GM10847 (cell line): Measurements from ENCODE around the gene CACNA1A.

Source experiments
- POLR2A ChIP-seq: IDR thresholded peaks from 2 replicates; pipeline ENCODE4 v1.6.1; 2011; ENCODE audit not compliant: insufficient read length; ENCODE audit errors: extremely low read depth

CACNA1A gene

GRCh38 chr19:13256918-13257317, 249.4 kb downstream of the CACNA1A start:
- TF ChIP-seq POLR2A = no peak

GRCh38 chr19:13255719-13256059, 250.6 kb downstream of the CACNA1A start:
- no peak for TF ChIP-seq POLR2A

- no peak for TF ChIP-seq POLR2A
Observed at GRCh38 chr19:13255041-13255718, 251.1 kb downstream of the CACNA1A start.

- no peak for TF ChIP-seq POLR2A
Observed at GRCh38 chr19:13252569-13253335, 253.5 kb downstream of the CACNA1A start.

GRCh38 chr19:13244920-13245319, 261.4 kb downstream of the CACNA1A start:
- no peak for TF ChIP-seq POLR2A

DNA sequence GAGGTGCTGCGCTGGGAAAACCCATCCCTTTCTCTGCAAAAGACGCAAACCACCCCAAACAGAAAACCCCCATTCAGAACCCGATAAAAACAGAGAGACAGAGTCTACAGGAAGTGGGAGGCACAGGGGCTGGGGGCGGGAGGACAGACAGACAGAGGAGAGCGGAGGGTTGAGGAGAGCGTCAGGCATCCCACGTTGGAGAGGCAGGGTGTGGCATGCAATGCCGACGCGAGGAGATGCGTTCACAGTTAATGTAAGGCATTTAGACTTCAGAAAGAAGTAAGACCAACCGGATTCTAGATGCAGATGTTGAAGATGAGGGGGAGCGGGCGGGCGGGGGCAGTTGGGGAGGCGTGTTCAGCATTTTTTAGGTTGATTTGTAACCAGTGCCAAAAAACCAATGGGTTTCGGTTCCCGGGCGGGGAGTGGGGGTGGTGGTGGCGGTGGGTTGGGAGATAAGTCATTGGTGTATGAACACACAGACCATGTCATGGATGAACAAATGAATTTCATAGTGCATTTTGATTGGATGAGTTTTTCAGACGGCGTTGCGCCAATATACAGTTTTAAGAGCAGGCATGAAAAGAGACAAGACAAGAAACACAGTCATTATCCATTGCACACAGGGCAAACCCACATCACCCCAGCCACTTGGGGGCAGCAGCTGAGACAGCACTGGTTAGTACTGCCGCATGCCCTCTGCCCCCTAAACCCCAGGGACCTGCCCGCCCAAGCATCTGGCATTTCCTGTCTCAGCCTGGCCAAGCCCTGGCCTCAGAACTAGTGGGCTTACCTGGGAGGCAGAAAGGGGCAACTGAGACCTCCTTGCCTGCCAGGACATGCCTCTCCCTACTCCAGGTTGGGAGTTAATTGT, 264.8 kb downstream of the CACNA1A start:
- no peak for TF ChIP-seq POLR2A

- TF ChIP-seq POLR2A = no peak
Observed at GRCh38 chr19:13240312-13241022, 265.8 kb downstream of the CACNA1A start.

GRCh38 chr19:13238891-13239534, 267.3 kb downstream of the CACNA1A start:
- no peak for TF ChIP-seq POLR2A

- no peak for TF ChIP-seq POLR2A
Observed at GRCh38 chr19:13234518-13234917, 271.8 kb downstream of the CACNA1A start.

DNA sequence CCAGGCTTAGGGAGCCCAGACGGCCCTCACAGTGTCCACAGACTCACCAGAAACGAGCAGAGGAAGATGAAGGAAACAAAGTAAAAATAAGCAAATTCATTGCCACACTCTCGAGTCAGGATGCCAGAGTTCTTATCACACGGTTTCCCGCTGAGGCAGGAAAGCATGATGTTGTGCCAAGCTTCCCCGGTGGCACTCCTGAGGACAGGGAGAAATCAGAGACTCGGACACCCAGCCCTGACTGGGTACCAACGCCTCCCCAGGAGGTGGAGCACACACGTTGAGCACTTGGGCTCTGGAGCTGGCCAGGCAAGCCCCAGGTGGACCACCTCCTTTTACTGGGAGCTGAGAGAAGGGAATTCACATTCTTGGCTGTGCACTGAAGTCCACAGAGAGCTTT, 274.6 kb downstream of the CACNA1A start:
- no peak for TF ChIP-seq POLR2A

DNA sequence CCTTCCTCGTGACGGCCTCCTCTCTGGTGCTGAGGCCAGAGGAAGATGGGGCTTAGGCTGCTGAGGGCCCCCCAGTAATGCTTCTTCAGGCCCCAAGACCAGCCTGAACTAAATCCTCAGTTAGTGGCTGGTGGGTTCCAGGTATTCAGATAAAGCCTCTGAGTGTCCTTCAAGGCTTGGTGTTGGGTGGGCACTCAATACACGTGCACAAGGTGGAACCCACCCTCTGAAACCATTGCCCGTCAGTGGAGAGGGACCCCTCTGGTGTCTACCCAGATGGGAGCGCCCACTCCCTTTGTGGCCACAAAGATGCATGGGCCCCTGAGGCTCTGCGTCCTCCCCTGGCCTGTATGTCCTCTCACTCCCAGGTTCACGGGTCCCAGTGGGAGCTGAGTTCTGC, 277.0 kb downstream of the CACNA1A start:
- TF ChIP-seq POLR2A = no peak

GRCh38 chr19:13228561-13228960, 277.7 kb downstream of the CACNA1A start:
- no peak for TF ChIP-seq POLR2A

DNA sequence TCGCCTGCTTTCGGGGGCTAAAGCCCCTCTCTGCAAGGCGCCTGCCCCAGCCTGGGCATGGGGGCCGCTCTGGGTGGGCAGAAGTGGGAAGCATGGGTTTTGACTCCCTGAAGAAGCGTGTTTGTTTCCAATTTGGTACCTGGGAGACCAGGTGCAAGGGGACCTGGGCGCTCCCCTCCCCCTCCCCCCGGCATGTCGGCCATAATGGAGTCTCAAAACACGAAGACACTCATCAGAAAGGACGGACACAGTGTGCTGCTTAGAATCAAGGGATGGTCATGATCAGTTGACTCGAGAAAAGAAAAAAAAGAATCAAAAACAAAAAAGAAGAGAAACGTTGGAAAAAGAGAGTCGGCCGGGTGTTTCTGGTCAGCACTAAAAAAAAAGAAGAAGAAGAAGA, 279.3 kb downstream of the CACNA1A start:
- no peak for TF ChIP-seq POLR2A

DNA sequence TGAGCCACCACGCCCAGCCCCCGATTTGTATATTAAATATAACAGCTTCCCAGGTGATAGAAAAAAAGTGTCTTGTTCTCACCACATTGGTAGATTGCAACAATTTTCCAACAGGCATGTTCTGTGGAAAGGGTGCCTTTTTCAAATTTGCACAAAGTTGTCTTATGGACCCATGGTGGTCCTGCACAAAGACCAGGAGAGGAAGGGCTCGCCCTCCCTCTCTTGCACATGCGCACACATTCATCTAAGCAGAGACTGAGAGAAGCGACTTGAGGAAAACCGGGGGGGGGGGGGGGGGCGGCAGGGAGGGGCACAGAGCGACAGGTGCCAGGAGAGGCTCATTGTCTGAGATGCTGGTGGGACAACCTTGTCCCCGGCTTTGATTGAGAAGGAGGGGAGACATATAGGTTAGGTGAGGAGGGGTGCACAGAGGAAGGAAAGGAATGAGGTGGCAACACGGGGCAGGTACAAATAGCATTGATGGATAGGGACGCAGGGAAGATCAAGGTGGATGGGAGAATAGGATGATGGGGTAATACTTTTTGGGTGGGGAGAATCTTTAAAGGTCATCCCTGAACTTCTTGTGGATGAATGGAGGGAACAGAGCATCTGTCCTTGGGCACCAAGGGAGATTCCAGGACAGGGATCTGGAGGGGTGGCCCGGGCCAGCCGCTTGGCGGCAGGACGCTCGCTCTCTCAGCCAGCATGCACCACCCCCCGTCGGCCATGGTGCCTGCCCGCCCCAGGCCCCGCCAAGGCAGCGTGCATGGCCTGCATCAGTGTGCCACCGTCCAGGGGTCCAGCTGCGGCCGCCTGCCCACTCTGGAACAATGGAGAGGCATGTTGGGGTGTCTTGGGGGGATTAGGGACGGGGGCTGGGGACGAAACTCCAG, 280.1 kb downstream of the CACNA1A start:
- no peak for TF ChIP-seq POLR2A
